Measurements from ENCODE around the gene HSFY2.
"Not testable (repeated sequence)": the region's sequence is repeated elsewhere in the genome, so short reads cannot be mapped to it uniquely, and the experiment has no call there.

The HSFY2 gene

GRCh38 chrY:18773635-18774034, at the start of gene HSFY2:
TSS of gene HSFY2 (minus strand) at chrY:18773735. CDS start at chrY:18773618, 117 bp downstream.
- not testable (repeated sequence) for DNase-seq

GRCh38 chrY:18815751-18816150, 42.2 kb upstream of the HSFY2 start:
- not testable (repeated sequence) for DNase-seq

- not testable (repeated sequence) for DNase-seq
Measured at GRCh38 chrY:18788757-18789406, 15.3 kb upstream of the HSFY2 start.

- DNase-seq = not testable (repeated sequence)
Measured at GRCh38 chrY:18754077-18754476, 19.5 kb downstream of the HSFY2 start.

- DNase-seq = not testable (repeated sequence)
Measured at GRCh38 chrY:18753133-18753815, 20.3 kb downstream of the HSFY2 start.

GRCh38 chrY:18723714-18724113, 49.8 kb downstream of the HSFY2 start:
- not testable (repeated sequence) for DNase-seq
